ENCODE measurements around the gene SIAH1. TPM values are rescaled to one million over a fixed set of nuclear protein-coding genes. Genes with fewer than 3 reads are reported as not detected.

Gene SIAH1, protein sequence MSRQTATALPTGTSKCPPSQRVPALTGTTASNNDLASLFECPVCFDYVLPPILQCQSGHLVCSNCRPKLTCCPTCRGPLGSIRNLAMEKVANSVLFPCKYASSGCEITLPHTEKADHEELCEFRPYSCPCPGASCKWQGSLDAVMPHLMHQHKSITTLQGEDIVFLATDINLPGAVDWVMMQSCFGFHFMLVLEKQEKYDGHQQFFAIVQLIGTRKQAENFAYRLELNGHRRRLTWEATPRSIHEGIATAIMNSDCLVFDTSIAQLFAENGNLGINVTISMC
- total RNA-seq, result 23.0 and 29.9 TPM in 2 replicates

DNA sequence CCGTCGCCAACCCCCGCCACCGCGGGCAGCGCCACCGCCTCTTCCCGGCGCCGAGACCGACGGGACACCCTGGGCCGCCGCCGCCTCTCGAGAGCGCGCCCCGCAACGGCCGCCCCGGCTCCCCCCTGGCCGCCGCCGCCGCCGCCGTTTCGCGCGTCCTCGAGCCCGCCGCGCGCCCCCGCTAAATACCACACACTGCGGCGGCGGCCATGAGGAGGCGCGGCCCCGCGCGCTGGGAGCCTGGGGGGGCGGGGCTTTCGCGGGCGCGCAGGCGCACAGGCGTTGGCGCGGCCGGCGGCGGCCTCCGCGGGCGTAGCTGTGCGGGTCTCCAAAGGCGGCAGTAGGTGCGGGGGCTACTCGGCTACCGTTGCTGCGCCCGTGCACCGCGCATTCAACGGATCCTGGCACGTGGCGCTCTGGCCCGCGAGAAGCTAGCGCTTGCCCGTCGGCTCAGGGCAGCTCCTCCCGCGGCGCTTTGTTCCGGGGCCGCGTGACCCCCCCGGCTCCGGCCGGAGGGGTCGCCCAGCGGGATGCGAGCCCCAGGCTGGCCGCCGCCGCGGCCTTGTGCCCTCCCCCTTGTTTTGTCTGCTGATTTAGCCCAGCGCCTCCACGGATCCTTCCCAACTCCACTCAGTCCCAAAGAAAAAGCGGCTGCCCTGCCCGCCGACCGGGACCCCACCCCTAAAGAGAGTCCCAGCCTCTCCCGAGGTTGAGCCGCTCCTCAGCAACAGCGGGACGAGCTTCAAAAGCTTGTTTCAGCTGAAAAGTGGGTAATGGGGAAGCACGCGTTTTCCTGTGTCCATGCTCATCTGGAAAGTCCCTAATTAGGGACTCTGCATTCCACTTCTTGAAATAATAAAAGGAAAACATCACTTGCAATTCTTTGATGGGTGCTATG, at the start of gene SIAH1:
TSS of gene SIAH1 (minus strand) at position 161 of the 898 bp plus-strand sequence. CDS start 22,985 bp downstream, outside the sequence.

Other genes with a start within 250 kb of the SIAH1 start
- gene ABCC12, start 229.4 kb downstream of the SIAH1 start, total RNA-seq, result 0.19 and 0.56 TPM in 2 replicates
- gene LONP2, start 141.1 kb downstream of the SIAH1 start, total RNA-seq, result 54.4 and 58.3 TPM in 2 replicates
- gene ABCC11, start 137.9 kb downstream of the SIAH1 start, total RNA-seq, result 0.38 and 0.56 TPM in 2 replicates
- 15.7 and 23.4 TPM in 2 replicates for gene N4BP1, start 224.8 kb upstream of the SIAH1 start, total RNA-seq